Activated CD8-positive, alpha-beta memory T cell treated with anti-CD3 and anti-CD28 coated beads for 36 hours (primary cell): ENCODE results near the gene CDH4. TPM values are rescaled to one million over a fixed set of nuclear protein-coding genes. Genes with fewer than 3 reads are reported as not detected.

Experiments used
- CTCF ChIA-PET: fragments of 350-600 bp; sonication (Branson Sonifier 250); formaldehyde crosslinking; loops from one replicate; lab custom pipeline; 2021; ENCODE audit warnings: antibody characterized with exemption; lab: Charles Lee
- POLR2A ChIA-PET: fragments of 350-600 bp; sonication (Branson Sonifier 250); formaldehyde crosslinking; loops from one replicate; lab custom pipeline; 2021; ENCODE audit warnings: antibody characterized with exemption; lab: Charles Lee
- total RNA-seq, 2 experiments: library from RNA; stranded (reverse); gene quantifications; one replicate each; pipeline ENCODE4 v1.2.3, GENCODE V29; 2021

Gene CDH4
- total RNA-seq, 2 experiments from 2014 or later: not detected

DNA sequence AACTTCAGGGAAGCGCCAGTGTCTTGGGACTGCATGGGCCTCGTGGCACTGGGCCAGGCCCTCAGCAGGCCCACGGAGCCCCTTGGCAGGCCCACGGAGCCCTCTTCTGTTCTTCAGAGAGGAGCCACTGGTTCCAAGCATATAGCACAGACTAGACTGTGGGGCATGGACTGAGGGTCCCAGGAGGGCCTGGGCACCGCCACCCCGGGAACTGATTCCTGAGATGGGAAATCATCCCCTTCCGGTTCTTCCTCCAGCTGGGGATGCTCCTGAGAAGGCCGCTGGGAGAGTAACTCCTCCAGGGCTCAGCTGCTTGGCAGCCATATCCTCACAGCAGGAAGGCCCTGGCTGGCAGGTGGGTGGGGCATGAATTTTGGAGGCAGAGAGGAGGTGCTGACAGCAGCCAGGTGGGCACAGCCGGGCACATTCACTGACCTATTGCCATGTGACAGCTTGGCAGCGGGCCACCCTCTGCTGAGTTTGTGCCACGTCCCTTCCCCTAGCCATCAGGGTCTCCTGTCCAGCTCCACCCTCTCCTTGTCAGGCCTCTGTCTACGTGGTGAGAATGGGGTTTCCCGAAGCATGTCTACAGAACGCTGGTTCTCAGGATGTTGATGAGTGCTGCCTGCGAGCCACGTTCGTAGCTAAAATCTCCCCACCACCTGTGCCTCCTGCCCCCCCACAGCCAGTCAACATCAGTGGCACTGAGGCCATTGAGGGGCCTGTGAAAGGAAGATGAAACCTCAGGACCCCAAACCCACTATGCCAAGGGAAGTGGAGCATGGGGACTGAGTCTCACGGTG lies 661.6 kb downstream of the CDH4 start:
- POLR2A ChIA-PET: no interaction called here

DNA sequence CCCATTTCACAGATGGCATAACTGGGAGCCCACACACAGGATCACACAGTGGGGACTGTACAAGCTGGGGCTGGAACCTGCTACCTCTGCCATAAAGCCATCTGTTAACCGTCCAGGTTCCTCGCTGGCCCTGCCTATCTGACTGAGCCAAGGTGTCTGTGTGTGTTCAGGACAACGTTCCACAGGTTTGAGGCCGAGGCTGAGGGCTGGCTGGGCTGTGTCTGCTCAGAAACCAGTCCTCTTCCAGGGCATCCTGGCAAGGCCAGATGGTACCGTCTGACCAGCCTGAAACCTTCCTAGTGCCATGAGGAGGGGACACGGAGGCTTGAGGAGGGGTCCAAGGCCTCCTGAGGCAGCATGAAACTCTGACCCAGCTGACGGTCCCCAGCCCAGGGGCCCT lies 663.0 kb downstream of the CDH4 start:
- ChIA-PET POLR2A (no interaction called here), CTCF (no interaction called here)

More for the DNA sequence above, 661.6 kb downstream of the CDH4 start:
- CTCF ChIA-PET: no interaction called here

DNA sequence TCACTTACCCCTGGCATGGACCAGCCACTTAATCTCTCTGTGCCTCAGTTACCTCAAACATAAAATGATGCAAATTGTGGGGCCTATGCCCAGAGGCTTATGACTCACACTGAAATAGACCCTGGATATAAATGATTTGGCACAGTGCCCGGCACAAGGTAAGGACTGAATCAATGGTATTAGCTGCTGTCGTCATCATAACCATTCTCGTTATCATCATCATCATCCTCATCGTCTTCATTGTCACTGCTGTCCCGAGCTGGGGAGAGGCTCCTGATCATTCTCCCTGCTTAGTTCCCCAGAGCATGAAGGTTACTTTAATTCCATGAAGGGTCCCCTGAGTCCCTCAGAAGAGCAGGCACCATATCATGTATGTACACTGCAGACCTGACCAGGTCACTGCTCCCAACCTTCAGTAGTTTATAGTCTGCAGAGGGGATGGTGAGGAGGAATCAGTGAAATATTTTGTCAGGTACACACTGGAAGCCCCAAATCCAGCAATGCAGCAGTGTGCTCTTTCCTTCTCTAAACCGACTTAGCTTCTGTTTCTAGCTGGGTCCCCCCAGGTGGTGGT lies 664.3 kb downstream of the CDH4 start:
- POLR2A ChIA-PET: no interaction called here

DNA sequence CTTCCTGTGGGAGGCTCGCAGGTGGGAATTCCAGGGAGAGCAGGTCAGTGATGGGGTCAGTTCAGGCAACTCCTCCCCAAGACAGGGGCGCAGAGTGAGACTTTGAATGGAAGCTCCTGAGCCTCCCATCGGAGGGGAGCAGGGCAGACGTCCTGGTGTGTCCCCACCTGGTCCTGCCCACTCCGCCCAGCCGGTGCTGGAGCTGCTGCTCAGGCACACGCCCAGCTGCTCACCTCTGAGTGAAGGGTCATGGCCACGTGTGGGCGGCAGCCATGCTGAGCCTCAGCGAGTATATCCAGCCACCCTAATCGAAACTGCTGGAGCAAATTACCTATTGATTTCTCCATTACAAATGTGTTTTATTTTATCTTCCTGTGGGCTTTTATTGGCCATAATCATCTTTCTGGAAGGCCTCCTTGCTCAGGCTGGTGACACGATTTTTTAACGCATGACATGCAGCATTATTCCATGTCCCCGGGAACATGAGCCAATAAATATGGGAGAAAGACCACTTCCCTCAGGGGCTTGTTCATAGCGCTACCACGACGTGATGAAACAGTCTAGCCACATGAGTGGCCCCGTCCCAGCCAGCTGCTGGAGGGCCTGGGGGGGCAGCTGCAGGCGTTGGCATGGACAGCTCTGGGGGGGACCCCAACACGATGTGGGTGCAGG lies 665.5 kb downstream of the CDH4 start:
- POLR2A ChIA-PET: no interaction called here
- CTCF ChIA-PET: interaction anchor here (0.6 kb wide), 1 partner anchor 15 kb away, joined by 5 read pairs; no protein-coding TSS in a partner anchor

More for the DNA sequence above, 664.3 kb downstream of the CDH4 start:
- CTCF ChIA-PET: no interaction called here

DNA sequence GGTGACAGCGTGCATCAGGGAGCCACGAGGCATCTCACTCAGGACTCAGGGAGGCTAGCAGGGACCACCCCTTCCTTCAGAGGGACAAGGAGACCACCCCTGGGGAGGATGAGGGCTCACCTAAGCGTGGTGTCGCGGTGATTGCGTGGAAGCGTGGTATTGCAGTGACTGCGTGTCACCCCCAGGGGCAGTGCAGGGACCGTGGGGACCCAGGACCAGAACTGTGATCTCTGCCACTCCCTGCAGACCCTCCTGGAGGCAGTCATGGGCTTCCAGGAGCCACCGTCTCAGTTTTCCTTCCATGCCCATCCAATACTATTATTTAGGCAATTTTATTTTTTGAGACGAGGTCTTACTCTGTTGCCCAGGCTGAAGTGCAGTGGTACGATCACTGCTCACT lies 666.5 kb downstream of the CDH4 start:
- ChIA-PET CTCF (no interaction called here), POLR2A (no interaction called here)

DNA sequence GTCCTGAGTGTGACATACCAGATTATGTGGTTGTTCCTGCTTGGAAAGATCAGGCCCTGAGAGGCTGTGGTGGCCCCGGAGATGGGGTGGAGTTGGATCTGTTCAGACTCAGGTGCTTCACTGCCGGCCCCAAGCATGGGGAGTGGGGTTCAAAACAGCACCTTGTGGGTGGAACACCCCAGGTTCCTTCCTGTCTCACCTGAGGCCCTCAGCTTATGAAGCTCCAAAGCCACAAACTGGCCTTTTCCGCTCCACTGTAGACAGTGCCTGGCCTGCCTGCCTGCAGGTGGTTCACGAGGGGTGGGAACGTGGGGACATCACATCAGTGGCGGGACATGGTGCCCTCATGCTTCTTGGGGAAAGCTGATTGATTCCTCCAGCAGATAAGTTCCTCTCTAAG lies 667.2 kb downstream of the CDH4 start:
- ChIA-PET CTCF (no interaction called here), POLR2A (no interaction called here)

DNA sequence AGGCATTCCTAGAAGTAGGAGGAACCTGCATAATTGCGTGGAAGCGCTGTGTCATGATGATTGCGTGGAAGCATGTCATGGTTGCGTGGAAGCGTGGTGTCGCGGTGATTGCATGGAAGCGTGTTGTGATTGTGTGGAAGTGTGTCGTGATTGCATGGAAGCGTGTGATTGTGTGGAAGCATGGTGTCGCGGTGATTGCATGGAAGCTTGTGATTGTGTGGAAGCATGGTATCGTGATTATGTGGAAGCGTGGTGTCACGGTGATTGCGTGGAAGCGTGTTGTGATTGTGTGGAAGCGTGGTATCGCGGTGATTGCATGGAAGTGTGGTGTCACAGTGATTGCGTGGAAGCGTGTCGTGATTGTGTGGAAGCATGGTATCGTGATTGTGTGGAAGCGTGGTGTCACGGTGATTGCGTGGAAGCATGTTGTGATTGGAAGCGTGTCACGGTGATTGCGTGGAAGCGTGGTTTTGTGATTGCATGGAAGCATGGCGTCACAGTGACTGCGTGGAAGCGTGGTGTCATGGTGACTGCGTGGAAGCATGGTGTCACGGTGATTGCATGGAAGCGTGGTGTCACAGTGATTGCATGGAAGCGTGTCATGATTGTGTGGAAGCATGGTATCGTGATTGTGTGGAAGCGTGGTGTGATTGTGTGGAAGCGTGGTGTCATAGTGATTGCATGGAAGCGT lies 667.8 kb downstream of the CDH4 start:
- POLR2A ChIA-PET: no interaction called here

DNA sequence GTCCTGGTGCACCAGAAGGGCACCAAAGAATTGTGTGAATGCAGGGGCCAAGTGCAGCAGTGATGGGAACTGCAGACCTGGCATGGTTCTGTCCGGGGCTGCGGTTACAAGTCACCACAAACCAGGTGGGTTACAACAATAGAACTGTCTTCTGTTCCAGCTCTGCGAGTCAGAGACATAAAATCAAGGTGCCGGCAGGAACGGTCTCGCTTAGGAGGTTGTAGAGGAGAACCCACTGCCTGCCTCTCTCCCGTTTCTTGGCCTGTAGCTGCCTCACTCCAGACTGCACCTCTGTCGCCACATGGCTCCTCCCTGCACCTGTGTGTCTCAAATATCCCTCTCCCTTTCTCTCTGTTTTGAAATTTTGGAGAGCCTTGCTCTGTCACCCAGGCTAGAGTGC lies 670.4 kb downstream of the CDH4 start:
- CTCF ChIA-PET: no interaction called here

More for the DNA sequence above, 667.8 kb downstream of the CDH4 start:
- CTCF ChIA-PET: no interaction called here

DNA sequence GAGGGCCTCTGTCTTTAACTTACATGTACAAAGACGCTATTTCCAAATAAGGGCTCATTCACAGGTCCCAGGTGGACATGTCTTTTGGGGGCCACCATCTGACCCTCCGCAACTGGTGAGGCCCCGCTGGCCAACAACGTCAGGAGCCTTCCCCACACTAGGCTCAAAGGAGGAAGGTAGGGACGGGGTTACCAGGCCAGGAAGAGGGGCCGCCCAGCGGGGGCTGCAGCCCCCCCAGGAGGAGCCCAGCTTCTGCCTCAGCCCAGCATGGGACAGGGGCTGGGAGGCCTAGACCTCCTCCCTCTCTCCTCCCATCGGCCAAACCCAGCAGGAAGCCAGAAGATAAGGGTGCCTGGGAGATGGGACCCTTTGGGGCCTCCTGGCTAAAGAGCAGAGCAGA lies 670.9 kb downstream of the CDH4 start:
- CTCF ChIA-PET: no interaction called here
- POLR2A ChIA-PET: no interaction called here

More for the DNA sequence above, 670.4 kb downstream of the CDH4 start:
- POLR2A ChIA-PET: no interaction called here

DNA sequence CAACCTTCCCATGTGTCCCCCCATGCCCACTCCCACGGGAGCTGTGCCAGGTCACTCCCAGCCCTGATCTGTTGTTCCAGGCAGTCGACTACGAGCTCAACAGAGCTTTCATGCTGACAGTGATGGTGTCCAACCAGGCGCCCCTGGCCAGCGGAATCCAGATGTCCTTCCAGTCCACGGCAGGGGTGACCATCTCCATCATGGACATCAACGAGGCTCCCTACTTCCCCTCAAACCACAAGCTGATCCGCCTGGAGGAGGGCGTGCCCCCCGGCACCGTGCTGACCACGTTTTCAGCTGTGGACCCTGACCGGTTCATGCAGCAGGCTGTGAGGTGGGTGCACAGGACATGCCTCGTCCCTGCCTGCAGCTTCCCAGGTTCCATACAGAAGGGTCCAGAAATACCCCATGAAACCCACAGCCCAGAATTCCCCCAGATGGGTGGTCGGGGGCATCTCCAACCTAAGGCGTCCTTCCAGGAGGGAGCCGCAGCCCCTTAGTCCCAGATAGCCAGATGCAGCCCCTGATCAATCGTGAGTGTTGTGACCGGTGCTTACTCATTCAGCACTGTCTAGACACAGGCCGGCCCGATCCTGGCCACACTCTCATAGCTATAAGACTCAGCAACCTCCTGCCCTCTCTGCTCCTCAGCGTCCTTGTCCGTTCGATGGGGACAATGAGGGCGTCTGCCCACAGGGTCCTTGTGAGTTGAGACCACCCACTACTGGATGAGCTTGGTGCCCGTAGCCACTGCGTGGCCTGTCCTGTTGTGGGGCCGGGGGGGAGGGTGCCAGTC lies 671.5 kb downstream of the CDH4 start:
- ChIA-PET CTCF (no interaction called here), POLR2A (no interaction called here)

DNA sequence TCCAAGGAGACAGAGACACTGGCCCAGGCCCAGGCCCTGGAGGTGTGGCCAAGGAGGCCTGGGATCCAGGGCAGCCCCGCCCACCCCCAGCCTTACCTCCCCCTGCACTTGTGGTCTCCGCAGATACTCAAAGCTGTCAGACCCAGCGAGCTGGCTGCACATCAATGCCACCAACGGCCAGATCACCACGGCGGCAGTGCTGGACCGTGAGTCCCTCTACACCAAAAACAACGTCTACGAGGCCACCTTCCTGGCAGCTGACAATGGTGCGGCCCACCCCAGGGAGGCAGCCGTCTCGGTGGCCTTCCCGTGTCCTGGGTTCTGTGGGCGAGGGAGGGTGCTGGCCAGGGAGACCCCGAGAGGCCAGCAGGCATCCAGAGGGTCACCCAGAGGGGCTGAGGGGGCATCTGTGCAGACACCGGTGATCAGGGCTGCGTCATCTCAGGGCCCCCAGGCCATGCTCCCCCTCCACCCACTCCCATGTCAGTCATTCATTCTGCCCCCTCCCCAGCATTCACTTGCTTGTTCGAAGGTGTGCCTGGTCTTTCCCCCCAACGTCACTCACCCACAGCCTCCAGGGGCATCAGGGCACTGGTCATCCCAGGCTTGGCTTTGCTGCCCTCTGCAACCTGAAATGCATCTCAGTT lies 672.3 kb downstream of the CDH4 start:
- POLR2A ChIA-PET: no interaction called here
- CTCF ChIA-PET: no interaction called here

DNA sequence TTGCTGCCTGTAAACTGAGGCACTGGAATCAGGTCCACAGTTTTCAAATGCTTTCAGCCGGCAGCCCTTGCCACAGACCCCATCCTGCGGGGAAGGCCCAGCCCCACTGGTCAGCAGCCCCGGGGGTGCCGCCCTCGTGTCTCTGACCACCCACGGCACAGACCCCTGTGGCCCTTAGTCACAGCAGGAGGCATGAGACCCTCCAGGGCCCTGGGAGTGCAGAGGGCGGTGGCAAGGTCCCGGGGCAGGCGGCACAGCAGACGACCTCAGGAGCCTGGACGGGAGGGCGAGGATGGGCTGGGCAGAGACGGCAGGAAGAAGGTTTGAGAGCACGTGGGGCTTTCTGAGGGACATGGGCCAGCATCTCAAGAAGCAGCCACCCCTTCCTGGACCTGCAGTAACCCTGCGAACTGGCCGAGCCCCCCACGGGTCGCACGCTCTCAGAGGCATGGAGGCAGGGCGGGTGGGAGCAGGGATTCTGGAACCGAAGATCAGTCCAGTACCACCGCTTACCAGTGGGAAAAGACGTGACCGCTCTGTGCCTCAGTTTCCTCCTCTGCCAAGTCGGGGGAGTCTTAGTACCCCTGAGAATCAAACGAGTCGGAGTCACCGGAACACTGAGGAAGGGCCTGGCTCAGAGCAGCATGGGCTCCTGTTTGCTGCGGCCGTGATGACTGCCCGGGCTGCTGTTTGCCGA lies 672.9 kb downstream of the CDH4 start:
- ChIA-PET CTCF (no interaction called here), POLR2A (no interaction called here)

DNA sequence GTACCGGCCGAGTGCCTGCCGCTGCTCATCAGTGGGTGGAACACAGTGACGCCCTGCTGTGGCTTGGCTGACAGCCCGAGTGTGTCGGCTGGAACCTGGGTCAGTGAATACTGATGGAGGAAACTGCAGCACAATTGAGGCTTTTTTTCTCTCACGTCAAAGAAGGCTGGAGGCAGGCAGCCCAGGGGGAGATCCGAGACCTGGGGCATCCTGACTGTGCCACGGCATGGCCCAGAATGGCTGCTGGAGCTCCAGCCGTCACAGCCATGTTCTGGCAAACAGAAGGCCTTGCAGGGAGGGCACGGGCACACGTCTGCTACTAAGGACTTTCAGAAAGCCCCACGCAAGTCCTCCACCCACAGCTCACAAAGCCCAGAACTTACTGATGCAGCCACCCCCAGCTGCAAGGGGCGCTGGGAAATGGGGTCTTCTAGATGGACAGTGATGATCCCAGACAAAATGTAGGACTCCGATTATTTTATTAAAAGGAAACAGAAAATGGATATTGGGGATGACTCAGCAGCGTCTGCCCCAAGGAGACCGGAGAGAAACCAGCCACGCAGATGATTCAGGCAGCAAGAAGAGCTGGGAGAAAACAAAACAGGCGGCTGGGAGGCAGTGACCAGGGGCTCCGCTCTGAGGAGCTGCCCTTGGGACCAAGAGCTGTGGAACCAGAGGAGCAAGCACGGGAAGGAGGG lies 673.6 kb downstream of the CDH4 start:
- POLR2A ChIA-PET: no interaction called here

DNA sequence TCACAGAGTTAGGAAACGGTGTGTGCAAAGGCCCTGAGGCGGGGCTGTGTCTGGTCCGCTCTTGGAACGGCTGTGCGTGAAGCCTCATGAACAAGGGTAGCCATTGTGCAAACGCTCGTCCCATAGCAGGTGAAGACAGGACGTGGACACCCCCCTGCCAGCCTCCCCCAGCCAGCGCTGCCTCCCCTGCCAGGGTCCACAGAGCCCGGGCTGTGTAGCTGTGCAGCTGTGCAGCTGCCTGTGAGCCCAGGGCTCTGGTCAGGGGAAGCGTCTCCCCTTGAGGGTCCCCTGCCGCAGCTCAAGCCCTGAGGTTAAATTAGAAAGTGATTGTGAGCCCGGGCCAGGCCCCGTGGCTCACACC lies 674.2 kb downstream of the CDH4 start:
- POLR2A ChIA-PET: no interaction called here
- CTCF ChIA-PET: no interaction called here

More for the DNA sequence above, 673.6 kb downstream of the CDH4 start:
- CTCF ChIA-PET: no interaction called here

DNA sequence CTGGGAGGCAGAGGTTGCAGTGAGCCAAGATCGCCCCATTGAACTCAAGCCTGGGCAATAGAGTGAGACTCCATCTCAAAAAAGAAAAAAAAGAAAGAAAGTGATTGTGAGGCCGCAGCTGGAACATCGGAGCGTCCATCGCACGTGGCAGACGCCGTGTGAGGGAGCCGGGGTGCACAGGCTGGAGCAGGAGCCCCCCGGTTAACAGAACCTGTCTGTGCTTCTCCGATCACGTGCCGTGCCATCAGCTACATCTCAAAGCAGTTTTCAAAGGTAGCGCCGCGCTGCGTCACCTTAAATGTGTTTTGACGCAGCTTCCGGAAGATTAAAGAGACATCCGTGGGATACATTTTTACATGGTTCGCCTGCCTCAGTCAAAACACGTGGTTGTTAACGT lies 674.7 kb downstream of the CDH4 start:
- ChIA-PET CTCF (no interaction called here), POLR2A (no interaction called here)

DNA sequence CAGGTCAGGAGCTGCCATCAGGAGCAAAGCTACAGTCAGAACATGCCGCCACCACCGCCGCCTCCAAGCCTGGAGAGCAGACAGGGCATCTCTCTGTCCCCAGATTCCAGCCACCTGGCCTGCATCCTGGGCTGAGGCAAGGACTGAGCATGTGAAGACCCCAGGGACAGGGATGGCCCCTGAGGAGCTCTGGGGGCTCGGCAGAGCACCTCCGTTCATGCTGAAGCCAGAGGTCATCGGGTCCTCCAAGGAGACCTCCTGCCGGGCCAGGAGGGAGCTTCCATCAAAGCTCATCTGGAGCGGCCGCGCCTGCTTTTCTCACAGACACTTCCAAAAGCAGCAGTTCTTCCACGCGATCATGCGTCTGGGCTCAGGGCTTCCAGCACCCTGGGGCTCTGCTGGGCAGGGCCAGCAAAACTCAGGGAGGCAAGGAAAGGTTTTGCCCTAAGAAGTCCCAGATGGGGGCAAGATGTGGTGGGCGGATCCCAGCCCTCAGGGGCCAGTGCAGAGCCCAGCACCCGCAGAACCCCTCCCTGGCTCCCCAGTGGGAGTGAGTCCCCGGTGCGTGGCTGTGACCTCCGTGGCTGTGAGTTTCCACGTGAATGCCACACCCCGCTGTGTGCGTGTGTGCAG lies 675.2 kb downstream of the CDH4 start:
- CTCF ChIA-PET: no interaction called here
- POLR2A ChIA-PET: no interaction called here

DNA sequence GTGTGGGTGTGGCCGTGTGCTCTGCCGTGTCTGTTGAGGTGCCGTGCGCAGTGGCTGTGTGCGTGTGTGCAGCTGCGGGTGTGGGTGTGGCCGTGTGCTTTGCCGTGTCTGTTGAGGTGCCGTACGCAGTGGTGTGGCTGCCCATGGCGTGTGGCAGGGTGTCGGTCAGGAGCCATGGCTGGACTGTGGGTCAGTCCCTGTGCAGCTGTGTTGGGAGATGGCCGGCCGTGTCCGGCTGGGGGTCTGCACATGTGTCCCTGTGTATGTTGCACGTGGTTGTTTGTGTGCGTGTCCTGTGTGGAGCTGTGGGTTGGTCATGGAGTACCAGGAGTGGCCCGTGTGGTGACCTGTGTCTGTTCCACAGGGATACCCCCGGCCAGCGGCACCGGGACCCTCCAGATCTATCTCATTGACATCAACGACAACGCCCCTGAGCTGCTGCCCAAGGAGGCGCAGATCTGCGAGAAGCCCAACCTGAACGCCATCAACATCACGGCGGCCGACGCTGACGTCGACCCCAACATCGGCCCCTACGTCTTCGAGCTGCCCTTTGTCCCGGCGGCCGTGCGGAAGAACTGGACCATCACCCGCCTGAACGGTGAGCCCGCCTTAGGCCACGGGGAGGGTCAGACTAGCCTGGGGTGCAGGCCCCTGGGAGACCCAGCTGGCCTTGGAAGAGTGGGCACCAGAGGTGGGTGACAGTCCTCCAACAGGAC lies 675.9 kb downstream of the CDH4 start:
- ChIA-PET POLR2A (no interaction called here), CTCF (no interaction called here)
